HG03095 (cell line): ENCODE measurements around the gene WNT9A.
"Not testable (repeated sequence)": the region's sequence is repeated elsewhere in the genome, so short reads cannot be mapped to it uniquely, and the experiment has no call there.

Experiments used
- ATAC-seq: cut with Tn5 transposase; IDR thresholded peaks from one replicate; pipeline ENCODE4 v1.9.1; 2021; ENCODE audit warnings: moderate library complexity; ENCODE audit not compliant: unreplicated experiment

WNT9A gene, protein sequence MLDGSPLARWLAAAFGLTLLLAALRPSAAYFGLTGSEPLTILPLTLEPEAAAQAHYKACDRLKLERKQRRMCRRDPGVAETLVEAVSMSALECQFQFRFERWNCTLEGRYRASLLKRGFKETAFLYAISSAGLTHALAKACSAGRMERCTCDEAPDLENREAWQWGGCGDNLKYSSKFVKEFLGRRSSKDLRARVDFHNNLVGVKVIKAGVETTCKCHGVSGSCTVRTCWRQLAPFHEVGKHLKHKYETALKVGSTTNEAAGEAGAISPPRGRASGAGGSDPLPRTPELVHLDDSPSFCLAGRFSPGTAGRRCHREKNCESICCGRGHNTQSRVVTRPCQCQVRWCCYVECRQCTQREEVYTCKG

DNA sequence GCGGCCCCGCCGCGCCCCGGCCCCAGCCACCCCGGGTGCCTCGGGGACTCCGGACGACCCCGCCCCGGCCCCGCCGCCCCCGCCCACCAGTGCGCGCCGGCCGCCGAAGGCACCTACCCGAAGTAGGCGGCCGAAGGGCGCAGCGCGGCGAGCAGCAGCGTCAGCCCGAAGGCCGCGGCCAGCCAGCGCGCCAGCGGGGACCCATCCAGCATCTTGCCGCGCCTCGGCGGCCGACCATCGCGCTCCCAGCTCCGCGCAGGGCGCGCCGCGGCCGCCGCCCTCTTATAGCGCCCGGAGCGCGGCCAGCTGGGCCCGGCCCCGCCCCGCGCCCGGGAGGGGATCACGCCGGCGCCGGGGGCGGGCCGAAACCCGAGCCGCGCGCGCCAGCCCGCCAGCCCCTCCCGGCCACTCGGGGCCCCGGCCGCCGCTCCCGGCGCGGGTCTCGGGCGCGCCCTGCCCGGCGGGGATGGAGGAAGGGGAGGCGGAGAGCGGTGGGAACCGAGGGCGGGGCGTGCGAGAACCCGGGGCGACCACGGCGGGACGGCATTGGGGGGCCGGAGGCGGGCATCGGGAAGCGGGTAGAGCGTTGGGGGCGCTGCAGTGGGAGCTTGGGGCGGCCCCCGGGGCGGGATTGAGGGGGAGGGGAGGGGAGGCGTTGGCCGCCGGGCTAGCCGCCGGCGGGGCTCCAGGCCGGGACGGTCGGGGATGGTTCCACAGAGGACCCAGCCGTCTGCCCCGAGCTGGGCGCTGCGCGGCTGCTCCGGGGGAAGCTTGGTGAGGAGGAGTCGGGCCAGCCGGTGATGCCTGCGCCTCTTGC is at the start of gene WNT9A:
Gene WNT9A (minus strand): TSS at position 257 of the 817 bp plus-strand sequence. CDS start 45 bp downstream, at position 212.
- ATAC-seq = no peak

GRCh38 chr1:227996187-227996950 is 48.6 kb upstream of the WNT9A start:
- no peak for ATAC-seq

DNA sequence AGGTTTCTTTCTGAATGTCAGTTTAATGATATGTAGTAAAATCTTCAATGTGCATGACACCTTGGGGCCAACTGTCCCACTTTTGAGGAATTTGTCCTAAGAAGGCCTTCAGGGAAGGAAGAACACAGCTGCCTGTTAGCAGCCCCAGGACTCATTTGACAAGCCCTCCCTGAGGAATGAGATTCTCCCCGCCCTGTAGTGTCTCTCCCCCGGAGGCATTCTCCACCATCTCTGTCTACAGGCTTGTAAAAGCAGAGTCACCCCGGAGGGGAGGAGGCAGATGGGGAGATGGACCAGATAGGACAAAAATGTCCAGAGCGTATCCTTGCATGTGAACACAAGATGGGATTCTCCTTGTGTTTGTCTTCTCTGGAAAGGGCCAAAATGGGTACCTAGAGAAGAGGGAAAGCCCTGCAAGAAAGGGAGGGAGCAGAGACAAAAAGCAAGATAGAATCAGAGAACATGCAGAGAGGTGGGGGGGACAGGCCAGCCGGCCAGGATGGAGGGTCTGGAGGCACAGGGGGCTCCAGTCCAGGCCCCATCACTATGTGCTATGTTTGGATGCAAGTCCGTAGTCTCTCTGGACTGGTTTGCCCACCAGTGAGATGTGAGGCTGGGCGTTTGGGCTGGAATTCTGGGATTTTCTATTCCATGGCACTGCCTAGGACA is 47.0 kb upstream of the WNT9A start:
- ATAC-seq = no peak

DNA sequence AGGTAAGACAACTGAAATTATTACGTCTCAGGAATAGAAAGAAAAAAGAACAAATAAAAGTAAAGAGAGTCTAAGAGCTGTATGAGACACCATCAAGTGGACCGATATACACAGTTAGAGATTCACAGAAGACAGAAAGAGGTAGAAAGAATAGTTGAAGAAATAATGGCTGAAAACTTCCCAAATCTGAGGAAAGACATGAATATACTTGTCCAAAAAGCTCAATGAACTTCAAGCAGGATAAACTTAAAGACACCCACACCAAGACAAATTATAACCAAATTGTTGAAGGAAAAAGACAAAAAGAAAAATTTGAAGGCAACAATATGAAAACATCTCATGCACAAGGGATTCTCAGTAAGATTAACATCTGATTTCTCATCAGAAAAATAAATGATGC is 39.4 kb upstream of the WNT9A start:
- no peak for ATAC-seq

DNA sequence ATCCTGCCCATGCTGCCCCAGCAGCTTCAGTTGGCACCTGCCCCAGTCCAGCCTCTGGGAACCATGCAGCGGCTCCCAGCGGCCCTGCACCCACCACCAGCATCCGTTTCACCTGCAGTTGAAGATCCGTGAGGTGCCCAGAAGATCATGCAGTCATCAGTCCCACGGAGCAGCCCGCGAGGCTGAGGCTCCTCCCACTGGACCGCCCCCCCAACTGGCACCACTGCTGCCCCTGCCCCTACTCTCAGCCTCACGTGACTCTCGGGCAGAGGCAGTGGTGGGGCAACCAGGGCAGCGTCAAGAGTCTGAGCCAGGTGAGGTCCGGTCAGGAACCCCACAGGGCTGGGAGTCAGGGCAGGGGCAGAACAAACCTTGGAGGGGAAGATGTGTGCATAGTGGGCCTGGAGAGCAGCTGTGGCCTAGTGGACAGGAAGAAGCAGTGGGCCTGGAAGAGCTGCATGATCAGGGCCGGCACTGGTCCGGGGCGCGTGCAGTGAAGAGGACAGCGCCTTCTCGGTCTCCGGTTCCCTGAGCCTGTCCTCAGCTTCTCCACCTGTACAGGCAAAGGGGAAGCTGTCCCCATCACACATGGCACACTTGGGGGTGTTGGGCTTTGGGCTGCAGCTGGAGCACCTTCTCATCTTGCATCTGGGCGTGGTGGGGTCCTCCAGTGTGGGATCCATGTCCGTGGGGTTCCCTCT is 28.0 kb upstream of the WNT9A start:
- ATAC-seq = not testable (repeated sequence)

DNA sequence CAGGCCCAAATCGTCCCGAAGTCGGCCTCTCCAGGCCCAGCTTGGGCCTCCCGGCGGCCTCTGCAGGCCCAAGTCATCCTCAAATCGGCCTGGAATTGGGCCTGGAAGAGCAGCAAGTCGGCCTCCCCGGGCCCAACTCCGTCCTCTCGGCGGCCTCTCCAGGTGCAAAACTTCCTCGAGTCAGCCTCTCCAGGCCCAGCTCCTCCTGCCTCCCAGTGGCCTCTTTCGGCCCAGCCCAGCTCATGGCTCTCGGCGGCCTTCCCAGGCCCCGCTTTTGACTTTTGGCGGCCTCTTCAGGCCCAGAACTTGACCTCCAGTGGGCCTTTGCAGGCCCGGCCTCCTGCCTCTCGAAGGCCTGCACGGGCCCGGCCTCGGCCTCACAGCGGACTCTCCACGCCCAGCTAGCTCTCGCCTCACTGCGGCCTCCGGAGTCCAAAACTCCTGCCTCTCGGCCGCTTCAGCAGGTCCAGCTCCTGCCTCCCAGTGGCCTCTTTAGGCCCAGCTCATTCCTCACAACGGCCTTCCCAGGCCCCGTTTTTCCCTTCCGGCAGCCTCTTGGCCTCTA is 26.1 kb upstream of the WNT9A start:
- not testable (repeated sequence) for ATAC-seq

DNA sequence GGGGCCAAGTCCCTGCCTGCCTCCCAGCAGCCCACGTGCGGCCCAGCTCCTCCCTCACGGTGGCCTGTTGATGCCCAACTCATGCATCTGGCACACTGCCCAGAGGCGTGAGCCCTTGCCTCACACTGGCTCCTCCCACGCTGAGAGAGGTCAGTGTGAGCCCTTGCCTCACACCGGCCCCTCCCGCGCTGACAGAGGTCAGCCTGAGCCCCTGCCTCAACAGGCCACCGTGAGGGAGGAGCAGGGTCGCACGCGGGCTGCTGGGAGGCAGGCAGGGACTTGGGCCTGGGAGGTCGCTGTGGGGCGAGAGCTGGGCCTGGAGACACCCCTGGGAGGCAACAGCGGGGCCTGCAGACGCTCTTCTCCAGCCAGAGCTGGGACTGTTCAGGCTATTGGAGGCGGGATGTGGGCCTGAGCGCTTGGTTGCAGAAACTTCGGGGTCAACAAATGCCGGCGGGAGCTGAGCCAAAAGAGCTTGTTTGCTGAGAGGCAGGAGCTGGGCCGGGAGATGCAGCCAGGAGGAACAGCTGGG is 25.2 kb upstream of the WNT9A start:
- not testable (repeated sequence) for ATAC-seq

DNA sequence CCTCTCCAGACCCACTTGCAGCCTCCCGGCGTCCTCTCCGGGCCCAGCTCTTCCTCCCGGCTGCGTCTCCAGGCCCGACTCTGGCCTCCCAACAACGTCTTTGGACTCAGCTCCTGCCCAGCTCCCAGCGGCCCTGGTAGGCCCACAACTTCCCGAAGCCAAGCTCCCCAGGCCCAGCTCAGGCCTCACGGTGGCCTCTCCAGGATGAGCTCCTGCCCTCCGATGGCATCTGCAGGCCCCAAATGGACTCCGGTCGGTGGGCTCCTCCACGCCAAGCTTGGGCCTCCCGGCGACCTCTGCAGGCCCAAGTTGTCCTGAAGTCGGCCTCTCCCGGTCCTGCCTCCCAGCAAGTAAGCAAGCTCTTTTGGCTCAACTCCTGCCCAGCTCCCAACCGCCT is 24.5 kb upstream of the WNT9A start:
- ATAC-seq = not testable (repeated sequence)

DNA sequence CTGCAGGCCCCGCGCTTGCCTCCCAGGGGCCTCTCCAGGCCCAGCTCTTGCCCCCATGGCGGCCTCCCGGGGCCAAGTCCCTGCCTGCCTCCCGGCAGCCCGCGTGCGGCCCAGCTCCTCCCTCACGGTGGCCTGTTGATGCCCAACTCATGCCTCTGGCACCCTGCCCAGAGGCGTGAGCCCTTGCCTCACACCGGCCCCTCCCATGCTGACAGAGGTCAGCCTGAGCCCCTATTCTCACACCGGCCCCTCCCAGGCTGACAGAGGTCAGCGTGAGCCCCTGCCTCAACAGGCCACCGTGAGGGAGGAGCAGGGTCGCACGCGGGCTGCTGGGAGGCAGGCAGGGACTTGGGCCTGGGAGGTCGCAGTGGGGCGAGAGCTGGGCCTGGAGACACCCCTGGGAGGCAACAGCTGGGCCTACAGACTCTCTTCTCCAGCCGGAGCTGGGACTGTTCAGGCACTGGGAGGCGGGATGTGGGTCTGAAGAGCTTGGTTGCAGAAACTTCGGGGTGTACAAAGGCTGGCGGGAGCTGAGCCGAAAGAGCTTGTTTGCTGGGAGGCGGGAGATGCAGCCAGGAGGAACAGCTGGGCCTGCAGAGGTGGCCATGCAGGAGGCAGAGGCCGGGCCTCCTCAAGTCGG is 24.0 kb upstream of the WNT9A start:
- ATAC-seq = not testable (repeated sequence)

DNA sequence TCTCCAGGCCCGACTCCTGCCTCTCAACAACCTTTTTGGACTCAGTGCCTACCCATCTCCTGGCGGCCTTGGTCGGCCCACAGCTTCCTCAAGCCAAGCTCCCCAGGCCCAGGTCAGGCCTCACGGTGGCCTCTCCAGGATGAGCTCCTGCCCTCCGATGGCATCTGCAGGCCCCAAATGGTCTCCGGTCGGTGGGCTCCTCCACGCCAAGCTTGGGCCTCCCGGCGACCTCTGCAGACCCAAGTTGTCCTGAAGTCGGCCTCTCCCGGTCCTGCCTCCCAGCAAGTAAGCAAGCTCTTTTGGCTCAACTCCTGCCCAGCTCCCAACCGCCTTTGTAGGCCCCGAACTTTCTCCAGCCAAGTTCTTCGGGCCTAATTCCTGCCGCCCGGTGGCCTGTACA is 23.5 kb upstream of the WNT9A start:
- not testable (repeated sequence) for ATAC-seq

- ATAC-seq = not testable (repeated sequence)
Measured at GRCh38 chr1:227970076-227970995, 22.6 kb upstream of the WNT9A start.

GRCh38 chr1:227967815-227968214 is 20.1 kb upstream of the WNT9A start:
- ATAC-seq = not testable (repeated sequence)

- not testable (repeated sequence) for ATAC-seq
Measured at GRCh38 chr1:227966733-227967132, 19.0 kb upstream of the WNT9A start.

- ATAC-seq = no peak
Measured at GRCh38 chr1:227961651-227962466, 14.1 kb upstream of the WNT9A start.

GRCh38 chr1:227959325-227959860 is 11.7 kb upstream of the WNT9A start:
- no peak for ATAC-seq

DNA sequence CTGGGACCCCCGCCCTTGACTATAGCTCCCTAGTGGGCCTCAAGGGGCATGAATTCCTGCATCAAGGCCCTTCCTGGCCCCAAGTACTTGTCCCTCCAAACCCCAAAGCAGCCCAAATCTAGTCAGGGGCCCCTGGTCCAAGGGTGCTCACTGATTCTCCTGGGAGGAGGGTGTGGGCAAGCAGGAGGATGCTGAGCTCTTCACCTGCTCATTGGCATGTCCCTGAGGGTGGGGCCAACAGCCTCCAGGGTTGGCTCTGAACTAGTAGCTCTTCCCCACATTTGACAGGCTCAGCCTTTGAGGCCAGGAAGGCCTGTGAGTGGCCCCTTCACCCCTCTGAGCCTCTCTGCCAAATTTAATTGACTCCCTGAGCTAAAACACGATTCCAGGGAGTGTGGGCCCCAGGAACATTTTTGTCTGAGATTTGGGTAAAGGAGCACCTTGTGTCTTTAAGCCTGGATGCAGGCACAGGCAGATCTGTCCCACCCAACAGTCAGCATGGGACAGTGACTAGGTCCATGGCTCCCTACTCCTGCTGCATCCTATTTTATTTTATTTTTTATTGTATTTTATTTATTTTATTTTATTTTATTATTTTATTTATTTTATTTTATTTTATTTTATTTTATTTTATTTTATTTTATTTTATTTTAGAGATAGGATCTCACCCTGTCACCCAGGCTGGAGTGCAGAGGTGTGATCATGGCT is 11.0 kb upstream of the WNT9A start:
- ATAC-seq = no peak
